Measurements from ENCODE around the gene GPR89B.
"Not testable (repeated sequence)": the region's sequence is repeated elsewhere in the genome, so short reads cannot be mapped to it uniquely, and the experiment has no call there.

Gene GPR89B

GRCh38 chr1:147942563-147942962 is 14.3 kb downstream of the GPR89B start:
- not testable (repeated sequence) for DNase-seq

- not testable (repeated sequence) for DNase-seq
Observed at GRCh38 chr1:147949517-147949916, 21.3 kb downstream of the GPR89B start.

- DNase-seq, result not testable (repeated sequence)
Observed at GRCh38 chr1:147958906-147959305, 30.7 kb downstream of the GPR89B start.

GRCh38 chr1:147959680-147960079 is 31.5 kb downstream of the GPR89B start:
- not testable (repeated sequence) for DNase-seq

GRCh38 chr1:147964575-147964974 is 36.4 kb downstream of the GPR89B start:
- not testable (repeated sequence) for DNase-seq

- not testable (repeated sequence) for DNase-seq
Observed at GRCh38 chr1:147966657-147967056, 38.4 kb downstream of the GPR89B start.

GRCh38 chr1:147978896-147979651 is 50.9 kb downstream of the GPR89B start:
- not testable (repeated sequence) for DNase-seq

- not testable (repeated sequence) for DNase-seq
Observed at GRCh38 chr1:147985374-147985773, 57.2 kb downstream of the GPR89B start.

GRCh38 chr1:147987893-147988292 is 59.7 kb downstream of the GPR89B start:
- not testable (repeated sequence) for DNase-seq

- not testable (repeated sequence) for DNase-seq
Observed at GRCh38 chr1:147992916-147993315, 64.7 kb downstream of the GPR89B start.

- not testable (repeated sequence) for DNase-seq
Observed at GRCh38 chr1:147993400-147993799, 65.2 kb downstream of the GPR89B start.

GRCh38 chr1:147993825-147994615 is 65.8 kb downstream of the GPR89B start:
- DNase-seq, result not testable (repeated sequence)

- not testable (repeated sequence) for DNase-seq
Observed at GRCh38 chr1:147996088-147996487, 67.9 kb downstream of the GPR89B start.

- DNase-seq, result not testable (repeated sequence)
Observed at GRCh38 chr1:148007724-148008123, 79.5 kb downstream of the GPR89B start.

- no peak for DNase-seq
Observed at GRCh38 chr1:148010527-148010926, 82.3 kb downstream of the GPR89B start.

GRCh38 chr1:148013177-148014144 is 85.2 kb downstream of the GPR89B start:
- DNase-seq, result not testable (repeated sequence)

- DNase-seq, result not testable (repeated sequence)
Observed at GRCh38 chr1:148014289-148015200, 86.3 kb downstream of the GPR89B start.

GRCh38 chr1:148024918-148025317 is 96.7 kb downstream of the GPR89B start:
- DNase-seq, result not testable (repeated sequence)

GRCh38 chr1:148027004-148027403 is 98.8 kb downstream of the GPR89B start:
- DNase-seq, result not testable (repeated sequence)

- not testable (repeated sequence) for DNase-seq
Observed at GRCh38 chr1:148032247-148032646, 104.0 kb downstream of the GPR89B start.

- not testable (repeated sequence) for DNase-seq
Observed at GRCh38 chr1:148032690-148033089, 104.5 kb downstream of the GPR89B start.
